Thymus (tissue), 11 donors: ENCODE measurements around the gene SPATA2L. TPM values are rescaled to one million over a fixed set of nuclear protein-coding genes. Genes with fewer than 3 reads are reported as not detected.

Source experiments
- DNase-seq, 9 donors: peaks; one replicate each; pipeline ENCODE4 v3.0.0-alpha.2; 2013; ENCODE audit warnings: low spot score in 9 of 9, low read depth in 6 of 9, missing footprints in 1 of 9
- H3K27ac ChIP-seq, 2 donors: one replicate each; pipeline ENCODE4 v1.5.1; 2013; ENCODE audit warnings: control low read depth in 1 of 2, low read depth in 1 of 2, low read length in 1 of 2, mild to moderate bottlenecking in 1 of 2, moderate library complexity in 1 of 2
- H3K27me3 ChIP-seq, 2 donors: one replicate each; pipeline ENCODE4 v1.5.1; 2013; ENCODE audit warnings: low read length in 1 of 2; ENCODE audit not compliant: control insufficient read depth in 2 of 2, insufficient read depth in 1 of 2
- H3K36me3 ChIP-seq, 2 donors: one replicate each; pipeline ENCODE4 v1.5.1; 2013; ENCODE audit warnings: low read length in 1 of 2, mild to moderate bottlenecking in 1 of 2, moderate library complexity in 1 of 2; ENCODE audit not compliant: control insufficient read depth in 2 of 2, insufficient read depth in 2 of 2
- H3K4me1 ChIP-seq, 2 donors: one replicate each; pipeline ENCODE4 v1.5.1; 2013; ENCODE audit warnings: low read length in 2 of 2; ENCODE audit not compliant: control insufficient read depth in 2 of 2, insufficient read depth in 2 of 2
- H3K4me3 ChIP-seq, 2 donors: one replicate each; pipeline ENCODE4 v1.5.1; 2013; ENCODE audit warnings: low read length in 2 of 2, control low read depth in 1 of 2, mild to moderate bottlenecking in 1 of 2
- H3K9me3 ChIP-seq, 2 donors: one replicate each; pipeline ENCODE4 v1.5.1; 2013; ENCODE audit warnings: low read length in 1 of 2, mild to moderate bottlenecking in 1 of 2; ENCODE audit not compliant: control insufficient read depth in 2 of 2, insufficient read depth in 1 of 2
- WGBS: extraction: QIAGEN DNeasy Blood & Tissue Kit; methylation state at CpG from one replicate; pipeline ENCODE4 v1.1.7; 2013; 5-methylcytosine and 5-hydroxymethylcytosine counted together
- polyA plus RNA-seq: library from polyadenylated mRNA; stranded (reverse); fragments of 200-250 nt; gene quantifications from one replicate; pipeline ENCODE4 v1.2.3, GENCODE V29; 2013
- total RNA-seq: library from RNA; stranded (reverse); fragments of 120-200 nt; gene quantifications from one replicate; pipeline ENCODE4 v1.2.4, GENCODE V29; 2013
- donor health status: healthy.

The SPATA2L gene
- total and polyA plus RNA-seq, 2 donors = 6.8 to 9.1 TPM

DNA sequence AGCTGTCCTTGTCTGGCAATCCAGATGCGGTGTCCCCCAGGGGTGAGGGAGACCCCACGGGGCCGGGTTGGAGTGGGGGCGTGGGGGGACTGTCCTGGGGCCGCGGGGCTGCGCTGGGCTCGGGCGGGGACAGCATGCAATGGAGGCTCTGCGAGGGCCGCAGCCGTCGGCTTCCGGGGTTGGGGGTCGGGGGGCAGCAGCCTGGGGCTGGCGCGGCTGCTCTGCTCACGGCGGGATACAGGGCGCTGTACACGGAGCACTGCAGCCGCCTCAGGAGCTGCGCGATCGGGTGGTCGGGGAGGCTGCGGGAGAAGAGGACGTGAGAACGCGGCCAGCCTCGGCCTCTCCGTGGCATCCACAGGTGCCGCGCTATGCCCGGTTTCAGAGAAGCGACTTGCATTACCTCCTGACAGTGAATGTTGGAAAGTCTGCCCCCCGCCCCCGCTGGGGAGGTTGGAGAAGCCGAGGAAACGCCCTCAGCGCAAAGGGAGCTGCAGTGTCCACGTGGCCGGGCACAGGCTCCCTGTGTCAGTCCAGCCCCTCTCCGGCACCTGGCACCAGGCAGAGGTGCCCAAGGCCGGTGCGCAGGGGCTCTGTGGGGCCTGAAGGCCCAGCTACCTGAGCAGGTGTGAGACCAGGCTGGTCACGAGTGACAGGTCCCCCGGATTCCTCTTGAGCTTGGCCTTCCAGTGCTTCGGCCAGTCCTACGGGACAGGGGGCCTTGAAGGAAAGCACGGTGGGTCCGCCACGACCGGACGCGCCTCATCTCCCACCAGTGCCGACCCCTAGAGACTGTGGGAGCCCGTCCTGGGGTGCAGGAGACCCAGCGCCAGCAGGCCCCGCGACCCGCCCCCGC lies 9.4 kb upstream of the SPATA2L start:
- 95% methylated on average over 63 of the region's 63 CpGs for WGBS
- Histone ChIP-seq H3K4me1 (peaks cover 11 to 17% of the 10 kb centered on the region in 2 donors), H3K9me3 (no peaks in the 10 kb centered on the region), H3K36me3 (no peaks in the 10 kb centered on the region), H3K27me3 (peaks cover 0 to 14% of the 10 kb centered on the region in 2 donors), H3K4me3 (no peak overlapping the region), H3K27ac (no peak overlapping the region)
- no peak for DNase-seq

DNA sequence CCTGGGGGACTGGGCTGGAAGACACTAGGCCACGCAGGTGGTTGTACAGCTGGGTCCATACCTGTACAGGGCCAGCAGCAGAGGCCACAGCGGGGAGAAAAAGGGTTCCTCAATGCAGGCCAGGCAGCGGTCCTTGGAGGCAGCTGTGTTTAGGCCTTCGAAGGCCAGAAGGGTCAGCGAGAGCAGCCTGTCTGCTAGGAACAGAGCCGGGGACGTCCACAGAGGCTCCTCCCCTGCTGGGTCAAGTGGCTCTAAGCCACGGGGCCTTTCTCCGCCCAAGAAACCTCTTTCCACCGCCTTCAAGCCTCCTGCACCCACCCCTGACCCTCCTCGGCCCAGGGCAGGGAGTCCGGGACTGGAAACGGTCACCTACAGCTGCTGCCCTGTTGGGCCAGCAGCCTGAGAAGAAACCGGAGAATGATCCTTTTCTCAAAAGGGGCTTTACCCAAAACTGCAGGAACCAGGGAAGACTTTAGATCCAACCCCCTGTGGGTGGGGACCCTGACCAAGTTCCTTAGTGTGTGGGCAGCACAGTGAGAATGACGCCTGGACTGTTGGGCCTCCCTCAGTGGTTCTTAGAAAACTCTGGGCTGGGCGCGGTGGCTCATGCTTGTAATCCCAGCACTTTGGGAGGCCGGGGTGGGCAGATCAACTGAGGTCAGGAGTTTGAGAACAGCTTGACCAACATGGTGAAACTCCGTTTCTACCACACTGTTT lies 8.4 kb upstream of the SPATA2L start:
- 95% methylated on average over 19 of the region's 19 CpGs for WGBS
- H3K4me3 ChIP-seq = no peak overlapping the region
- no peaks in the 10 kb centered on the region for H3K9me3 ChIP-seq
- H3K27me3 ChIP-seq = peaks cover 0 to 14% of the 10 kb centered on the region in 2 donors
- H3K36me3 ChIP-seq = no peaks in the 10 kb centered on the region
- no peak overlapping the region for H3K27ac ChIP-seq
- peaks cover 11 to 17% of the 10 kb centered on the region in 2 donors for H3K4me1 ChIP-seq
- DNase-seq = no peak

- 95% methylated on average over 10 of the region's 10 CpGs for WGBS
- no peak for DNase-seq
These were observed 7.7 kb upstream of the SPATA2L start for GRCh38 chr16:89709166-89709565.

GRCh38 chr16:89708481-89708931 lies 7.0 kb upstream of the SPATA2L start:
- peaks cover 11 to 17% of the 10 kb centered on the region in 2 donors for H3K4me1 ChIP-seq
- 97% methylated on average over 19 of the region's 19 CpGs for WGBS
- peaks cover 0 to 14% of the 10 kb centered on the region in 2 donors for H3K27me3 ChIP-seq
- no peaks in the 10 kb centered on the region for H3K9me3 ChIP-seq
- no peaks in the 10 kb centered on the region for H3K36me3 ChIP-seq
- H3K27ac ChIP-seq = no peak overlapping the region
- H3K4me3 ChIP-seq = no peak overlapping the region
- no peak for DNase-seq

More at GRCh38 chr16:89709166-89709565, 7.7 kb upstream of the SPATA2L start:
- peaks cover 0 to 14% of the 10 kb centered on the region in 2 donors for H3K27me3 ChIP-seq
- H3K36me3 ChIP-seq = no peaks in the 10 kb centered on the region
- H3K27ac ChIP-seq = no peak overlapping the region
- no peak overlapping the region for H3K4me3 ChIP-seq
- peaks cover 11 to 17% of the 10 kb centered on the region in 2 donors for H3K4me1 ChIP-seq
- H3K9me3 ChIP-seq = no peaks in the 10 kb centered on the region

DNA sequence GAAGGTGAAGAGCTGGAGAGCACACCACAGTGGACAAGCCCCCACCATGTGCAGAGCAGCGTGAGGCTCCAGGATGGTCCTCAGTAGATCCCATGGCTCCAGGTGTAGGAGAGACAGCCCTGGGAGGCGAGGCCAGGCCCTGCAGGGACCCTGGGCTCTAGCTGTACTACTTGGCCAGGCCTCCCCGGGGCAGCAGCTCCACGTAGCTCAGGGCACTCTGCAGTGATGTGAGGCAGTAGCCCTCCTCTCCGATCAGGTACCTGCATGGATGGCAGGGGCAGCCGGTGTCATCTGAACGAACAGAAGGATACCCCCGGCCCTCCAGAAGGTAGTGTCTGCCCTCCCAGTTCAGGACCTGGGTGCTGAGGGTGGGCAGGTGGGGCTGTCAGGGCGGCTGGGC lies 6.2 kb upstream of the SPATA2L start:
- peaks cover 11 to 17% of the 10 kb centered on the region in 2 donors for H3K4me1 ChIP-seq
- H3K9me3 ChIP-seq = no peaks in the 10 kb centered on the region
- WGBS = 97% methylated on average over 9 of the region's 9 CpGs
- no peaks in the 10 kb centered on the region for H3K36me3 ChIP-seq
- H3K27ac ChIP-seq = no peak overlapping the region
- DNase-seq = no peak
- peaks cover 0 to 13% of the 10 kb centered on the region in 2 donors for H3K27me3 ChIP-seq
- H3K4me3 ChIP-seq = no peak overlapping the region

GRCh38 chr16:89706518-89707260 lies 5.2 kb upstream of the SPATA2L start:
- H3K4me1 ChIP-seq = peaks cover 5 to 13% of the 10 kb centered on the region in 2 donors
- 95% methylated on average over 14 of the region's 14 CpGs for WGBS

DNA sequence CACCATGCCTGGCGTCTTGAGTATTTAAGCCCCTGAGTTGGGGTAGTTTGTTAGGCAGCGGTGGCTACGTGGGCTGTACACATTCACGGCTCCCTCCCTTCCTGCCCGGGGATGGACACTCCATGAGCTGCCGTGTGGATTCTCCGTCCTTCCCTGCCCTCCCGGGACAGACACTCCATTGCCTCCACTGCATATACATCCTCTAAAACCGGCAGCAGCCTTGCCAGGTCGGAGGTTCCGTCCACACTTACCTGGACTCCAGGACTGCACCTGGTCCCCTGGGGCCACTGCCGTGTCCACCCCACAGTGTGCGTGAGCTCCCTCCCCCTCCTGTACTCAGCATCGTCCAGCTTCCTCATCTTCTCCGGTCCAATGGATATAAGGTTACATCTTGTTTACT lies 3.5 kb upstream of the SPATA2L start:
- H3K9me3 ChIP-seq = no peaks in the 10 kb centered on the region
- peaks cover 14 to 21% of the 10 kb centered on the region in 2 donors for H3K4me1 ChIP-seq
- no peak overlapping the region for H3K4me3 ChIP-seq
- no peak overlapping the region for H3K27ac ChIP-seq
- no peak for DNase-seq
- no peaks in the 10 kb centered on the region for H3K27me3 ChIP-seq
- H3K36me3 ChIP-seq = no peaks in the 10 kb centered on the region
- WGBS = 90% methylated on average over 15 of the region's 15 CpGs

More at GRCh38 chr16:89706518-89707260, 5.2 kb upstream of the SPATA2L start:
- Histone ChIP-seq H3K36me3 (no peaks in the 10 kb centered on the region), H3K27ac (no peak overlapping the region), H3K4me3 (no peak overlapping the region), H3K9me3 (no peaks in the 10 kb centered on the region), H3K27me3 (peaks cover 0 to 4% of the 10 kb centered on the region in 2 donors)
- no peak for DNase-seq

GRCh38 chr16:89704281-89704680 lies 2.8 kb upstream of the SPATA2L start:
- H3K4me3 ChIP-seq = no peak overlapping the region
- no peak overlapping the region for H3K27ac ChIP-seq
- WGBS = 91% methylated on average over 13 of the region's 13 CpGs
- peaks cover 19 to 26% of the 10 kb centered on the region in 2 donors for H3K4me1 ChIP-seq
- no peaks in the 10 kb centered on the region for H3K36me3 ChIP-seq
- DNase-seq = no peak
- H3K9me3 ChIP-seq = no peaks in the 10 kb centered on the region
- no peaks in the 10 kb centered on the region for H3K27me3 ChIP-seq
